C4-2B (cell line): ENCODE measurements around the gene ENKD1.
A peak's percentile ranks its signal among the peaks of the same experiment; 100 is the strongest.
"Not testable (repeated sequence)": the region's sequence is repeated elsewhere in the genome, so short reads cannot be mapped to it uniquely, and the experiment has no call there.

ENCODE experiments used
- H3K27ac ChIP-seq: fragments of 450-650 bp; 2 replicates; pipeline ENCODE4 v1.5.1; 2017
- ZFX ChIP-seq: fragments of 450-650 bp; IDR thresholded peaks from 2 replicates; pipeline ENCODE4 v1.6.1; 2017
- TF ChIP-seq, protein P1 (sequence below): fragments of 450-650 bp; conservative IDR thresholded peaks from 2 replicates; pipeline ENCODE4 v1.5.1; 2017; ENCODE audit warnings: mild to moderate bottlenecking

The ENKD1 gene

DNA sequence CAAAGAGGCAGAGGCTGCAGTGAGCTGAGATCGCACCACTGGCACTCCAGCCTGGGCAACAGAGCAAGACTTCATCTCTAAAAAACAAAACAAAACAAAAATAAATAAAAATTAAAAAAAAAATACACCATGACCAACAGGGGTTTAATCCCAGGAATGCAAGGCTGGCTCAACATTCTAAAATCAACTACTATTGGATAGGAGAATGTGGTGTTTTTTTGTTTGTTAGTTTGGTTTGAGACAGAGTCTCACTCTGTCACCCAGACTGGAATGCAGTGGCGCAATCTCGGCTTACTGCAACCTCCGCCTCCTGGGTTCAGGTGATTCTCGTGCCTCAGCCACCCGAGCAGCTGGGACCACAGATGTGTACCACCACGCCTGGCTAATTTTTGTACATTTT is 32.7 kb upstream of the ENKD1 start:
- no peak for TF ChIP-seq ZFX
- TF ChIP-seq, protein P1, sequence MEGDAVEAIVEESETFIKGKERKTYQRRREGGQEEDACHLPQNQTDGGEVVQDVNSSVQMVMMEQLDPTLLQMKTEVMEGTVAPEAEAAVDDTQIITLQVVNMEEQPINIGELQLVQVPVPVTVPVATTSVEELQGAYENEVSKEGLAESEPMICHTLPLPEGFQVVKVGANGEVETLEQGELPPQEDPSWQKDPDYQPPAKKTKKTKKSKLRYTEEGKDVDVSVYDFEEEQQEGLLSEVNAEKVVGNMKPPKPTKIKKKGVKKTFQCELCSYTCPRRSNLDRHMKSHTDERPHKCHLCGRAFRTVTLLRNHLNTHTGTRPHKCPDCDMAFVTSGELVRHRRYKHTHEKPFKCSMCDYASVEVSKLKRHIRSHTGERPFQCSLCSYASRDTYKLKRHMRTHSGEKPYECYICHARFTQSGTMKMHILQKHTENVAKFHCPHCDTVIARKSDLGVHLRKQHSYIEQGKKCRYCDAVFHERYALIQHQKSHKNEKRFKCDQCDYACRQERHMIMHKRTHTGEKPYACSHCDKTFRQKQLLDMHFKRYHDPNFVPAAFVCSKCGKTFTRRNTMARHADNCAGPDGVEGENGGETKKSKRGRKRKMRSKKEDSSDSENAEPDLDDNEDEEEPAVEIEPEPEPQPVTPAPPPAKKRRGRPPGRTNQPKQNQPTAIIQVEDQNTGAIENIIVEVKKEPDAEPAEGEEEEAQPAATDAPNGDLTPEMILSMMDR: no peak
- no peak overlapping the region for H3K27ac ChIP-seq

DNA sequence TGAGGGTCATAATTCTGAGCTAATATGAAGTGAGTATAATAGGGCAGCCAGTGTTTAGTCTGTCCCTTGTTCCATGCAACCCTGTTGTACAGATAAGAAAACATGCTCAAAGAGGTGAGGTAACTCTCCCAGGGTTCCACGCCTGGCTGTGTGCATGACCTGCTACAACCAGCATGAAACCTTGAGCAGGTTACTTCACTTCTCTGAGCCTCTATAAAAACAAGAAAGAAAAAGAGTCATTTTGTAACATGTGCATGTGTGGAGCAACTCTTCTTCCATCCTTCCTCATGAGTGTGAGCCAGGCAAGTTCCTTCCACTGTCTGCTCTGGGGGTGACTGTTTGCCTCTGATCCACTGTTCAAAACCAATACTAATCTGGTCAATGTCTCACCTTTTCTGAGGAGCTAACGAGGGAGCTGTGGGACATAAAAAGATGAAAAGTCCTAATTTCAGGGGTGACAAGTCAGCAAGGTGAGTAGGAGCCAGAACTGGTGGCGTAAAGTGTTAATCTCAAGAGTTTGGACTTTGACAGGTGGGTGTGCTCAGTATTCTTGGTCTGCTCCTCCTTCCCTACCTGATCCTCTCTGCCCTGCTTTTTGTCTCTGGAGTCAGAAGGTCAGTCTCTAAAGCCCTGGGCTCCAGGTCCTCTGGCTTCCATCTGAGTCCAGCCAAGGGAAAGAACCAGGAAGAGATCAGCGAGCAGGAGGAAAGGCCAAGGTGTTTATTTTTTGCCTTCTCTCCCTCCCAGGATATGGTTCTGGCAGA is 31.1 kb upstream of the ENKD1 start:
- no peak for TF ChIP-seq ZFX
- TF ChIP-seq, protein P1: no peak
- no peak overlapping the region for H3K27ac ChIP-seq

GRCh38 chr16:67694611-67695010 is 28.1 kb upstream of the ENKD1 start:
- TF ChIP-seq ZFX: no peak
- TF ChIP-seq, protein P1: no peak
- H3K27ac ChIP-seq: no peak overlapping the region

DNA sequence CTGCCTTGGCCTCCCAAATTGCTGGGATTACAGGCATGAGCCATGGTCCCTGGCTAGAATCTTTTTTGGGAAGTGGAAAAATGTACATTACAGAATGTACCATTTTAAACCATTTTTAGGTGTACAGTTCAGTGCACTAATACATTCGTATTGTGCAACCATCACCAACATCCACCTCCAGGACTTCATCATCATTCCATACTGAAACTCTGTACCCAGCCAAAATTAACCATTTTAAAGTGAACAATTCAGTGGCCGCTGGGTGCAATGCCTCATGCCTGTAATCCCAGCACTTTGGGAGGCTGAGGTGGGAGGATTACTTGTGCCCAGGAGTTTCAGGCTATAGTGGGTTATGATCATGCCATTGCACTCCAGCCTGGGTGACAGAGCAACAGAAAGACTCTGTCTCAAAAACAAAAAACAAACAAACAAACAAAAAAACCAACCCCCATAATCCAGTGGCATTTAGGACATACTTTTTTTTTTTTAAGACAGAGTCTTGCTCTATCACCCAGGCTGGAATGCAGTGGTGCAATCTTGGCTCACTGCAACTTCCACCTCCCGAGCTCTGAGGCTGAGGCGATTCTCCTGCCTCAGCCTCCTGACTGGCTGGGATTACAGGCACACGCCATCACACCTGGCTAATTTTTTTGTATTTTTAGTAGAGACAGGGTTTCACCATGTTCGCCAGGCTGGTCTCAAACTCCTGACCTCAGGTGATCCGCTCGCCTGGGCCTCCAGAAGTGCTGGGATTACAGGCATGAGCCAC is 27.2 kb upstream of the ENKD1 start:
- H3K27ac ChIP-seq: not testable (repeated sequence)

DNA sequence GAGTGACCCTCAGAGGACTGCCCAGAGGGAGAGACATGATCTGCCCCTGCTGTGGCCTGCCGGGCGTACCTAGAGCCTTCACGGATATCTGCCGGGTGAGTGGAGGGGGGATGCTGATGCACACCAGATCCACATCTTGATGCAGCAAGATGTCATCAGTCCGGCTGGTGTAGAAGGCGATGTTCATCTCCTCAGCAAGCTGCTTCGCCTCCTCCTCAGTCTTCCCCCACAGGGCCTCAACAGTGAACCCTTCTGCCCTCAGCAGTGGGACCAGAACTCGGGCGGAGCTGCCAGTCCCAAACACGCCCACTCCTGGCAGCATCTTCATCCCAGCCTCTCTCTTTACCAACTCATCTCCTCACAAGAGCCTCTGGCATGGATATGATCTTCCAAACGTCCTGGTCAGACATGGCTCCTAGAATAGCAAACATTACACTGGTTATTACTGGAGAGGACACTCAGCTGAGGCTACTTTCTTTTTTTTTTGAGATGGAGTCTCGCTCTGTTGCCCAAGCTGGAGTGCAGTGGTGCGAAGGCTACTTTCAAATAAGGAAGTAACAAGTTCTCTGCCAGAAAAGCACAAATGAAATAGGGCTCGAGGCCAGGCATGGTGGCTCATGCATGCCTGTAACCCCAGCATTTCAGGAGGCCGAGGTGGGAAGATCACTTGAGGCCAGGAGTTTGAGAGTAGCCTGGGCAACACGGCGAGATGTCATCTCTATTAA is 19.0 kb upstream of the ENKD1 start:
- TF ChIP-seq, protein P1: no peak
- TF ChIP-seq ZFX: no peak
- H3K27ac ChIP-seq: peak overlapping the region; percentile 72

DNA sequence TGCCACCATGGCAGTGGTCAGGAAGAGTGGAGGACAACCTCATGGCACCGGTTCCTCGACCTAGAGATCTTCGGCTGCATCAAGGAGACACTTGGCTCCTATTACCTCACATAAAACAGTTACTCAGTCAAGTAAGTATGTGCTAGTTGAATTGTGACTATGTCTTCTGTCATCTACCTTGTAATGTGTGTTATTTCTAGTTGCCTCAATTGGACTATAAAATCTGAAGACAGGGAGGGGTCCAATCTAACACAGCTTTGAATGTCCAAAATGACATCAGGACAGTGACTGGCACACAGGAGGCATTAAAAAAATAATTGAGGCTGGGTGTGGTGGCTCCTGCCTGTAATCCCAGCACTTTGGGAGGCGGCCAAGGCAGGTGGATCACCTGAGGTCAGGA is 17.2 kb upstream of the ENKD1 start:
- TF ChIP-seq ZFX: no peak
- TF ChIP-seq, protein P1: no peak
- no peak overlapping the region; the same call in 1 of the 2 replicates for H3K27ac ChIP-seq

- H3K27ac ChIP-seq: peak overlapping the region; percentile 86; the same call in 1 of the 2 replicates
- TF ChIP-seq, protein P1: no peak
- no peak for TF ChIP-seq ZFX
Observed at GRCh38 chr16:67679935-67680897, 13.7 kb upstream of the ENKD1 start.
